MCF 10A (cell line): ENCODE results near the gene LMAN2. TPM values are rescaled to one million over a fixed set of nuclear protein-coding genes. Genes with fewer than 3 reads are reported as not detected.

Experiments
- BruUV-seq: library from RNA; stranded (reverse); fragments of 400-500 nt; replicated peaks from 2 replicates; lab custom pipeline; 2021; lab: Mats Ljungman, UMichigan
- CTCF ChIA-PET: fragments of 300-600 bp; sonication (Branson Sonifier 250); formaldehyde crosslinking; extraction: SDS; loops from one replicate; lab custom pipeline; 2021; ENCODE audit warnings: antibody characterized with exemption, inconsistent platforms; lab: Yijun Ruan, JAX
- POLR2A ChIA-PET: fragments of 300-600, 350-650 bp; sonication (Branson Sonifier 250); formaldehyde crosslinking; extraction: SDS; loops from one replicate; lab custom pipeline; 2020; ENCODE audit warnings: antibody characterized with exemption, inconsistent platforms; lab: Yijun Ruan, JAX
- DNase-seq: peaks from one replicate; pipeline ENCODE4 v3.0.0-alpha.2; 2018; ENCODE audit not compliant: unreplicated experiment
- H3K27ac Mint-ChIP-seq: one replicate; pipeline ENCODE4 v1.8.0; 2022; ENCODE audit warnings: mild to moderate bottlenecking, low read depth, mixed read lengths; ENCODE audit not compliant: unreplicated experiment
- H3K27me3 Mint-ChIP-seq: one replicate; pipeline ENCODE4 v1.8.0; 2022; ENCODE audit warnings: mixed read lengths; ENCODE audit not compliant: insufficient read depth, unreplicated experiment
- H3K36me3 Mint-ChIP-seq: one replicate; pipeline ENCODE4 v1.8.0; 2022; ENCODE audit warnings: mild to moderate bottlenecking, moderate library complexity, mixed read lengths; ENCODE audit not compliant: insufficient read depth, unreplicated experiment
- H3K4me1 Mint-ChIP-seq: one replicate; pipeline ENCODE4 v1.8.0; 2022; ENCODE audit warnings: mixed read lengths; ENCODE audit not compliant: insufficient read depth, unreplicated experiment
- H3K4me3 Mint-ChIP-seq: one replicate; pipeline ENCODE4 v1.8.0; 2022; ENCODE audit warnings: mild to moderate bottlenecking, moderate library complexity, mixed read lengths; ENCODE audit not compliant: unreplicated experiment
- H3K9me3 Mint-ChIP-seq: one replicate; pipeline ENCODE4 v1.8.0; 2022; ENCODE audit warnings: mixed read lengths; ENCODE audit not compliant: unreplicated experiment
- CTCF ChIP-seq: fragments of 200-600 bp; IDR thresholded peaks from one replicate; pipeline ENCODE4 v1.8.0; 2022; ENCODE audit warnings: antibody characterized with exemption, mild to moderate bottlenecking; ENCODE audit not compliant: unreplicated experiment
- intact Hi-C: fragments of 100-400 bp; cut with micrococcal nuclease; formaldehyde crosslinking; loops from 2 replicates; pipeline ENCODE4 v1.14.1; 2022
- total RNA-seq: library from RNA; stranded (reverse); gene quantifications from 2 replicates; pipeline ENCODE4 v1.2.3, GENCODE V29; 2022

Gene LMAN2
- total RNA-seq, 1 experiment from 2014 or later = 221 TPM

GRCh38 chr5:177302354-177303110 lies 48.9 kb downstream of the LMAN2 start:
- peak; percentile 20 for DNase-seq
- intact Hi-C loops = loop anchor here (1.0 kb wide), 1 partner anchor 188 kb away; no protein-coding TSS in a partner anchor
- Mint-ChIP-seq H3K4me1 (peaks cover 57% of the 10 kb centered on the region), H3K27ac (peak overlapping the region; percentile 73), H3K27me3 (no peaks in the 10 kb centered on the region), H3K4me3 (peak overlapping the region; percentile 87), H3K9me3 (no peaks in the 10 kb centered on the region), H3K36me3 (peaks cover 58% of the 10 kb centered on the region)
- no TSS peak for BruUV-seq
- ChIA-PET POLR2A (interaction anchor here (0.8 to 3.6 kb wide), 23 partner anchors 9 to 298 kb away, joined by 3 to 23 read pairs (median 5); partner anchors contain the start of genes B4GALT7, LMAN2, MXD3 and NSD1), CTCF (interaction anchor here (0.6 to 3.6 kb wide), 10 partner anchors 7 to 199 kb away, joined by 3 to 27 read pairs (median 6); no protein-coding TSS in a partner anchor)
- TF ChIP-seq CTCF = no peak

- no peaks in the 10 kb centered on the region for H3K27me3 Mint-ChIP-seq
- H3K4me3 Mint-ChIP-seq = peak overlapping the region; percentile 87
- peaks cover 55% of the 10 kb centered on the region for H3K4me1 Mint-ChIP-seq
- ChIA-PET CTCF (interaction anchor here (0.5 to 3.6 kb wide), 20 partner anchors 8 to 641 kb away, joined by 3 to 27 read pairs (median 3); no protein-coding TSS in a partner anchor), POLR2A (interaction anchor here (0.5 to 3.6 kb wide), 28 partner anchors 8 to 887 kb away, joined by 3 to 23 read pairs (median 5); partner anchors contain the start of genes B4GALT7, LMAN2, MXD3 and NSD1)
- H3K36me3 Mint-ChIP-seq = peaks cover 55% of the 10 kb centered on the region
- H3K27ac Mint-ChIP-seq = peak overlapping the region; percentile 73
- BruUV-seq = TSS peak; percentile 40
- no peaks in the 10 kb centered on the region for H3K9me3 Mint-ChIP-seq
- DNase-seq = peak; percentile 93
- no peak for TF ChIP-seq CTCF
- intact Hi-C loops = no loop called here
Observed at GRCh38 chr5:177301503-177302165, 49.8 kb downstream of the LMAN2 start.

DNA sequence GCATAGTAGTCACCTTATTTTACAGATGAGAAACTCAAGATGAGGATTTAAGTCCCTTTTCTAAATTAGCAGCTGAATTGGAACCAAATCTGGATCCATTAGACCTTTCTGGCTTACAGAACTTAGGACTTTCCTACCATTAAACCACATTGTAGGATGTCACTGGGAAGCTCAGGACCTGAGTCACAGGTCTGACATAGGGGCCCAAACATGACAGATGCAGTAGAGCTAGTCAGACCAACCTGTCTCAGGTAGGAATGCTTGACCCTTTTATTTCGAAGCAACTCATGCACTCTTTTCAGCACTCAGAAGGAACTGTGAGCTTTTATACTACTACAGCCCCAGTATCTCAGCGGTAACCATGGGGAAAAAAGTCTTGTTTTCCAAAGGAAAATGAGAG lies 50.5 kb downstream of the LMAN2 start:
- BruUV-seq = no TSS peak
- ChIA-PET POLR2A (interaction anchor here (0.9 to 3.6 kb wide), 18 partner anchors 9 to 765 kb away, joined by 3 to 23 read pairs (median 6); partner anchors contain the start of genes LMAN2, MXD3 and NSD1), CTCF (interaction anchor here (0.6 to 3.6 kb wide), 14 partner anchors 9 to 640 kb away, joined by 3 to 27 read pairs (median 6); no protein-coding TSS in a partner anchor)
- Mint-ChIP-seq H3K9me3 (no peaks in the 10 kb centered on the region), H3K4me3 (peak overlapping the region; percentile 87), H3K27ac (peak overlapping the region; percentile 73), H3K27me3 (no peaks in the 10 kb centered on the region), H3K36me3 (peaks cover 55% of the 10 kb centered on the region), H3K4me1 (peaks cover 48% of the 10 kb centered on the region)
- peak; percentile 14 for DNase-seq
- TF ChIP-seq CTCF = no peak
- intact Hi-C loops = no loop called here
